SK-N-SH treated with all-trans-retinoic acid at 6 μM for 48 hours (cell line): ENCODE data around the gene ALPK3.

ENCODE experiments used
- ATAC-seq: fragments of 200-7000 bp; cut with Tn5 transposase; 3 replicates; pipeline ENCODE4 v1.9.1; 2020; ENCODE audit warnings: mild to moderate bottlenecking, moderate library complexity
- ARNTL ChIP-seq: fragments of 450-650 bp; formaldehyde crosslinking; IDR thresholded peaks from 2 replicates; pipeline ENCODE4 v1.5.0; 2020; ENCODE audit warnings: low read depth, mild to moderate bottlenecking, moderate library complexity, borderline replicate concordance
- CSRNP3 ChIP-seq: fragments of 250-450 bp; sonication (Bioruptor Pico); IDR thresholded peaks from 2 replicates; pipeline ENCODE4 v1.5.1; 2021; ENCODE audit warnings: mild to moderate bottlenecking, moderate library complexity
- ESRRG ChIP-seq: fragments of 250-450 bp; sonication (Bioruptor Pico); IDR thresholded peaks from 2 replicates; pipeline ENCODE4 v1.6.1; 2021; ENCODE audit warnings: mild to moderate bottlenecking
- GLIS3 ChIP-seq: fragments of 250-450 bp; sonication (Bioruptor Pico); IDR thresholded peaks from 2 replicates; pipeline ENCODE4 v1.5.0; 2020; ENCODE audit warnings: mild to moderate bottlenecking, moderate library complexity
- ISL1 ChIP-seq: fragments of 250-450 bp; sonication (Bioruptor Pico); IDR thresholded peaks from 2 replicates; pipeline ENCODE4 v2.1.2; 2022; ENCODE audit warnings: mild to moderate bottlenecking, moderate library complexity
- POU6F1 ChIP-seq: fragments of 250-450 bp; sonication (Bioruptor Pico); IDR thresholded peaks from 2 replicates; pipeline ENCODE4 v1.8.0; 2021; ENCODE audit warnings: low read depth, mild to moderate bottlenecking, moderate library complexity, borderline replicate concordance
- PPARA ChIP-seq: fragments of 250-450 bp; sonication (Bioruptor Pico); IDR thresholded peaks from 2 replicates; pipeline ENCODE4 v1.5.0; 2020; ENCODE audit warnings: mild to moderate bottlenecking, borderline replicate concordance
- RARB ChIP-seq: fragments of 250-450 bp; sonication (Bioruptor Pico); IDR thresholded peaks from 2 replicates; pipeline ENCODE4 v1.8.0; 2021; ENCODE audit warnings: mild to moderate bottlenecking, moderate library complexity
- TCF4 ChIP-seq: fragments of 250-450 bp; sonication (Bioruptor Pico); IDR thresholded peaks from 2 replicates; pipeline ENCODE4 v1.8.0; 2021; ENCODE audit warnings: mild to moderate bottlenecking, moderate library complexity, borderline replicate concordance
- TOX ChIP-seq: fragments of 250-450 bp; sonication (Bioruptor Pico); IDR thresholded peaks from 2 replicates; pipeline ENCODE4 v1.8.0; 2021; ENCODE audit warnings: mild to moderate bottlenecking, moderate library complexity, borderline replicate concordance
- TSHZ2 ChIP-seq: fragments of 250-450 bp; sonication (Bioruptor Pico); IDR thresholded peaks from 2 replicates; pipeline ENCODE4 v1.5.0; 2020; ENCODE audit warnings: mild to moderate bottlenecking, moderate library complexity
- ZC3H10 ChIP-seq: fragments of 250-450 bp; sonication (Bioruptor Pico); IDR thresholded peaks from 2 replicates; pipeline ENCODE4 v1.5.1; 2021; ENCODE audit warnings: mild to moderate bottlenecking, moderate library complexity
- ZFP3 ChIP-seq: fragments of 250-450 bp; sonication (Bioruptor Pico); IDR thresholded peaks from 2 replicates; pipeline ENCODE4 v1.5.0; 2020; ENCODE audit warnings: mild to moderate bottlenecking, moderate library complexity
- ZNF8 ChIP-seq: fragments of 450-650 bp; formaldehyde crosslinking; IDR thresholded peaks from 2 replicates; pipeline ENCODE4 v1.5.0; 2020; ENCODE audit warnings: mild to moderate bottlenecking, moderate library complexity
- TF ChIP-seq, protein P1 (sequence below): fragments of 250-450 bp; sonication (Bioruptor Pico); IDR thresholded peaks from 2 replicates; pipeline ENCODE4 v1.5.1; 2020; ENCODE audit warnings: low read depth, mild to moderate bottlenecking, moderate library complexity

Gene ALPK3

GRCh38 chr15:84814916-84815315 lies 2.2 kb upstream of the ALPK3 start (continued):
- TF ChIP-seq TSHZ2 (CRISPR knock-in tag) (no peak), POU6F1 (CRISPR knock-in tag) (no peak)

DNA sequence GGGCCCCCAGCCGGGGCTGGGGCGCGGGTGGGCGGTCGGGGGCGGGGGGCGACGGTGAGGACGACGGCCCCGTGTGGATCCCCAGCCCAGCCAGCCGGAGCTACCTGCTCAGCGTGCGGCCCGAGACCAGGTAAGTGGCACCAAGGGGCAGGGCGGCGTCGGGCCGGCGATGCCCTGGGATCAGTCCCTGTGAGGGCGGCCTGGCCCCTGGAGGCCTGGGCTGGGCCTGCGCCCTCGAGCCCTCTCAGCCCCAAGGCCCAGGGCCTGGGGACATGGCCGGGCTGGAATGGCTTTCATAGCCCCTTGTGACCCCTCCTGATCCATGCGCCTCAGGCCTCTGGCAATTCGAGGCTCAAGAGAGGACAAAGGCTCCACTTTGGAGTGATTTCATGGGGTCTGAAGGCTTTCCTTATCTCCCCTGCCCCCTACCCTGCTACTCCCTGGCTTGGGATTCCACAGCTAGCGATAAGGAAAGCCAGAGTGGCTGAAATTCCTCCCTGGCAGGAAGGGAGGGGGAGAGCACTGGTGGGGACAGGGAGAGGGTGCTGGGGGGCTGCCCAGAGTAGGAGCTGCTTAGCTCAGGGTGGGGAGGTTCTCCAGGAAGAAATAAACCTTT lies 418 bp downstream of the ALPK3 start:
- ATAC-seq: no peak
- TF ChIP-seq RARB (CRISPR knock-in tag) (no peak), ARNTL (CRISPR knock-in tag) (no peak), CSRNP3 (CRISPR knock-in tag) (no peak), ISL1 (CRISPR knock-in tag) (no peak), TOX (no peak), GLIS3 (CRISPR knock-in tag) (no peak), ESRRG (CRISPR knock-in tag) (no peak), ZFP3 (no peak), ZC3H10 (CRISPR knock-in tag) (no peak), ZNF8 (CRISPR knock-in tag) (no peak), POU6F1 (CRISPR knock-in tag) (no peak), TCF4 (CRISPR knock-in tag) (no peak)

DNA sequence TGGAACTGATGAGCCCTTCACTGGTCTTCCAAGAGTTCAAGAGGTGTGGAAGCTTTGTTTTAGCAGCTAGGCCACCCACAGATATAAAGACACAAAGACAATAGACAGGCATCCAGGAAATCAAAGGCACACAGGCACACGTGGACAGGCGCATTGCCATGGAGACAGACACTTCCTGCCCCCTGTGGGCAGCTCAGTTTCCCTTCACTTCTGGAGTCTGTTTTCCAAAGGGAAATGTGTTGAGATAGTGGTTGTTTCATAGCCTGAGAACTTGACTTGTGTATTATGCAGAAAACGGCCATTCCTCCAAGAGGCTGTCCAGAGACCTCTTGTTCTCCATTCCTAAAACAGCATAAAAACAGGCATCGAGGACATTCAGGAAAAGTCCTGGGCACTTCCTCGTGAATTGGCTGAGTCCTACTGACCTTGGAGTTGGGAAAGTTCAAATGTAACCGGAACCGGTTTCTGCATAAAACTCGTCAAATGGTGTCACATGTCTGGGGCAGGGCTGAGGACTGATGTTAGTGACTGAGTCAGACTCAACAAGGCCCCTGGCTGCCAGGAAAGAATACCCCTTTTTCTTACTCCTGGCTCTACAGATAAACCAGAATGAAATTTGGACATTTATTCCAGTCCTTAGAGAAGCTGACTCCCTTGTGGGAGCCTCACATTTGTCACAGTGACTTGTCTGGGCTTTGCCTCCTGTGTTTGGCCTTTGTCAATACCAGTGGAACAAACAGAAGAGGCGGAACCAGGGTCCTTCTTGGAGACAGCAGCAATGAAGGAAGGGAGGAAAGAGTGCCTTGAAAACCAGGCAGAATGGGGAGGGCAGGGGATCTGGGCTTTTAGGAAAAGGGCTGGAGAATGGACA lies 1.3 kb downstream of the ALPK3 start:
- no peak; the same call in 1 of the 3 replicates for ATAC-seq
- no peak for TF ChIP-seq ZFP3
- TF ChIP-seq, protein P1, sequence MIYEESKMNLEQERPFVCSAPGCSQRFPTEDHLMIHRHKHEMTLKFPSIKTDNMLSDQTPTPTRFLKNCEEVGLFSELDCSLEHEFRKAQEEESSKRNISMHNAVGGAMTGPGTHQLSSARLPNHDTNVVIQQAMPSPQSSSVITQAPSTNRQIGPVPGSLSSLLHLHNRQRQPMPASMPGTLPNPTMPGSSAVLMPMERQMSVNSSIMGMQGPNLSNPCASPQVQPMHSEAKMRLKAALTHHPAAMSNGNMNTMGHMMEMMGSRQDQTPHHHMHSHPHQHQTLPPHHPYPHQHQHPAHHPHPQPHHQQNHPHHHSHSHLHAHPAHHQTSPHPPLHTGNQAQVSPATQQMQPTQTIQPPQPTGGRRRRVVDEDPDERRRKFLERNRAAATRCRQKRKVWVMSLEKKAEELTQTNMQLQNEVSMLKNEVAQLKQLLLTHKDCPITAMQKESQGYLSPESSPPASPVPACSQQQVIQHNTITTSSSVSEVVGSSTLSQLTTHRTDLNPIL (CRISPR knock-in tag): no peak
- TF ChIP-seq CSRNP3 (CRISPR knock-in tag): no peak
- no peak for TF ChIP-seq TSHZ2 (CRISPR knock-in tag)
- TF ChIP-seq ZNF8 (CRISPR knock-in tag): no peak
- no peak for TF ChIP-seq PPARA (CRISPR knock-in tag)
